ENCODE results near the gene TTR. TPM values are rescaled to one million over a fixed set of nuclear protein-coding genes. Genes with fewer than 3 reads are reported as not detected.

TTR gene
- total and polyA plus RNA-seq, 4 donors: 295 to 4,751 (median 926) TPM

DNA sequence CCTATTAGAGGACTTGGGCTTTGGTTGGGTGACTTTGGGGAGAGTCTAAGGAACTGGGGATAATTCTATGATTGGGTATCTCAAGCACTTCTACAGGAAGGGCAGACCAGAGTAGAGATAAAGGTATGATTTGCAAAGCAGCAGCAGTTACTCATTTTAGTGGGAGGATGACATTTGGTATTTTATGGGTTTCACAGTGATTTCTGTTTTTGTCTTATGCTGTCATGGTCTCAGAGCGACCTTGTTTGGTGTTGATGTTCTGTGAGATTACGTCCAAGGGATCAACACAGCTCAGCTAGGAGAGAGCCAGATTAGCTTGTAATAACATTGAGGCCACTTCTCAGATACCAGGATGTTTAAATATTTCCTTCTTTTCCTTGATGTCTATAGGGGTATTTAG, 18.2 kb downstream of the TTR start:
- no peak for DNase-seq (ENCODE audit: low spot score)
- no peak overlapping the region for H3K27ac ChIP-seq (ENCODE audit: low read depth in 1 of 2, low read length in 2 of 2)
- H3K9ac ChIP-seq (ENCODE audit: low read depth in 1 of 2, low read length in 2 of 2): no peak overlapping the region

DNA sequence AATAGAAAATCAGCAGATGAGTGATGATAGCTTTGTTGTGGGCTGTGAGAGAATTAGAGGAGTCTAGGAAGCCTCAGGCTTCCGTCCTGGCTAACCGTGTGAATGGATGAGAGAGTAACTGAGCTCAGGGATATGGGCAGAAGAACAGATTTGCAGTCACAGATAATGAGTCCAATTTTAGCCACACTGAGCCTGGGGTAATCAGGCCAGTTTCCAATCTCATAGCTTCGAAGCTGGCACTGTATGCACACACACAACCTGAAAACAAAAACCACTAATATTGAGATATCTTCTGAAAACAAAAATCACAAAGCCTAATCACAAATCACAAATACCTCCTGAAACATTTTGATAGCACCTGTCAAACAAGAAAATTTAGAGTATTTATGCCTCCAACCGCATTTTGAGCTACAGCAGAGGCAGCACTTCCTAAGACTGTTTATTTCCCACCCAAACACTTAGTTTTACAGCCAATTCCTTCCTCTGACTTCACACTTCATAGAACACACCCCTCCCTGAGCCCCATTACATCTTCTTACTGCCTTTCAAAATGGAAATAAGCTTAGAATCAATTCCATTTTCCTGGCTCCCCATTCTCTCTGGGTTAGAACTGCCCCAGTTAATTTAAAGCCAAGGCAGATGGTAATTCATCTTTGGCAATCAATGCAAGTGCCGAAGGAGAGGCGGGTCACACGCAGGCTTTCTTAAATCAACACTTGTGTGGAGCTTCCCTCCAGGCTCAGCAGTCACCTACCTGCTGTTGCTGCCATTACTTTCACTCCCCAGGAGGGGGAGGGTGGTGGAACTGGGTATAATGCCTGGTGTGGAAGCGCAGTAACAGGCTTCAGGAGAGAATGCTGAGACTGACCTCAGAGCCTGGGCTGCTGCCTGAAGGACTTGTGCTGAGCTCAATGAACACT, 18.9 kb downstream of the TTR start:
- Histone ChIP-seq H3K36me3 (ENCODE audit: control insufficient read depth in 4 of 4, insufficient read depth in 3 of 4, low read depth in 1 of 4, low read length in 3 of 4) (no peaks in the 10 kb centered on the region), H3K4me3 (ENCODE audit: low read depth in 1 of 3, low read length in 3 of 3) (no peak overlapping the region), H3K9ac (ENCODE audit: low read depth in 1 of 2, low read length in 2 of 2) (no peak overlapping the region), H3K4me1 (ENCODE audit: control insufficient read depth in 4 of 4, insufficient read depth in 4 of 4, low read length in 3 of 4) (peaks cover 0 to 10% (median 6%) of the 10 kb centered on the region in 4 donors), H3K27ac (ENCODE audit: low read depth in 1 of 2, low read length in 2 of 2) (no peak overlapping the region), H3K9me3 (ENCODE audit: control insufficient read depth in 4 of 4, low read length in 3 of 4) (no peaks in the 10 kb centered on the region), H3K27me3 (ENCODE audit: control insufficient read depth in 4 of 4, insufficient read depth in 4 of 4, low read length in 3 of 4) (no peaks in the 10 kb centered on the region)
- peak in 1 of 2 donors; percentile 54 for TF ChIP-seq RAD21 (IDR thresholded peaks at IDR 0.05)
- TF ChIP-seq, protein P1, sequence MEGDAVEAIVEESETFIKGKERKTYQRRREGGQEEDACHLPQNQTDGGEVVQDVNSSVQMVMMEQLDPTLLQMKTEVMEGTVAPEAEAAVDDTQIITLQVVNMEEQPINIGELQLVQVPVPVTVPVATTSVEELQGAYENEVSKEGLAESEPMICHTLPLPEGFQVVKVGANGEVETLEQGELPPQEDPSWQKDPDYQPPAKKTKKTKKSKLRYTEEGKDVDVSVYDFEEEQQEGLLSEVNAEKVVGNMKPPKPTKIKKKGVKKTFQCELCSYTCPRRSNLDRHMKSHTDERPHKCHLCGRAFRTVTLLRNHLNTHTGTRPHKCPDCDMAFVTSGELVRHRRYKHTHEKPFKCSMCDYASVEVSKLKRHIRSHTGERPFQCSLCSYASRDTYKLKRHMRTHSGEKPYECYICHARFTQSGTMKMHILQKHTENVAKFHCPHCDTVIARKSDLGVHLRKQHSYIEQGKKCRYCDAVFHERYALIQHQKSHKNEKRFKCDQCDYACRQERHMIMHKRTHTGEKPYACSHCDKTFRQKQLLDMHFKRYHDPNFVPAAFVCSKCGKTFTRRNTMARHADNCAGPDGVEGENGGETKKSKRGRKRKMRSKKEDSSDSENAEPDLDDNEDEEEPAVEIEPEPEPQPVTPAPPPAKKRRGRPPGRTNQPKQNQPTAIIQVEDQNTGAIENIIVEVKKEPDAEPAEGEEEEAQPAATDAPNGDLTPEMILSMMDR (IDR thresholded peaks at IDR 0.05; ENCODE audit: low read depth, low read length, missing input control): peak; percentile 6
- TF ChIP-seq NR2F2 (IDR thresholded peaks at IDR 0.05): no peak
- 70% methylated on average over 8 of the region's 8 CpGs for WGBS
- DNase-seq (ENCODE audit: low spot score): no peak

More for the DNA sequence above, 18.2 kb downstream of the TTR start:
- Histone ChIP-seq H3K4me1 (ENCODE audit: control insufficient read depth in 4 of 4, insufficient read depth in 4 of 4, low read length in 3 of 4) (peaks cover 0 to 10% (median 6%) of the 10 kb centered on the region in 4 donors), H3K4me3 (ENCODE audit: low read depth in 1 of 3, low read length in 3 of 3) (no peak overlapping the region), H3K36me3 (ENCODE audit: control insufficient read depth in 4 of 4, insufficient read depth in 3 of 4, low read depth in 1 of 4, low read length in 3 of 4) (no peaks in the 10 kb centered on the region), H3K27me3 (ENCODE audit: control insufficient read depth in 4 of 4, insufficient read depth in 4 of 4, low read length in 3 of 4) (no peaks in the 10 kb centered on the region), H3K9me3 (ENCODE audit: control insufficient read depth in 4 of 4, low read length in 3 of 4) (no peaks in the 10 kb centered on the region)
- WGBS: 93% methylated on average over 2 of the region's 2 CpGs
- TF ChIP-seq FOXA1 (IDR thresholded peaks at IDR 0.05): no peak
- TF ChIP-seq, protein P1 (IDR thresholded peaks at IDR 0.05; ENCODE audit: low read depth, low read length, missing input control): no peak
- no peak for TF ChIP-seq JUND (IDR thresholded peaks at IDR 0.05)
- no peak for TF ChIP-seq TAF1 (conservative IDR thresholded peaks at IDR 0.05)
- no peak for TF ChIP-seq SP1 (IDR thresholded peaks at IDR 0.05)
- TF ChIP-seq RAD21 (IDR thresholded peaks at IDR 0.05): no peak
- no peak for TF ChIP-seq RXRA (IDR thresholded peaks at IDR 0.05)
- no peak for TF ChIP-seq GABPA (IDR thresholded peaks at IDR 0.05 in 1 of 2, conservative IDR thresholded peaks at IDR 0.05 in 1 of 2)
- TF ChIP-seq HNF4A (conservative IDR thresholded peaks at IDR 0.05): no peak

DNA sequence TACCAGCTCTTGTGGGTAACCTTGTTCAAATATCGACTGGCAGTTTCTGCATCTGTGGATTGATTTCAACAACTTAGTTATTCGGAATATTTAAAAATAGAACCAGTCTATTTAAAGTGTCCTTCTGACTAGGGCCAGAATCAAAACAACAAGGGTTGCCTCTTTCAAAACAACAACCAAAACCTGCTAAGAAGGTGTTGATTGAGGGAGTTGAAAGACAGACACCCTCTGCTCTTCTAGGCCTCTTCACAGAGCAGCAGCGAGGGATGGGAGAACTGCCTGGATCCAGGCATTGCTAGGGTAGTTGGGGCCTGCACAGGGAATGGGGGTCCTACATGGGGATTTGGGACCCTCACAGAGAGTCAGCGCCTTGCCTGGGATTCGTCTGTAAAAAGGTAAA, 19.8 kb downstream of the TTR start:
- H3K4me3 ChIP-seq (ENCODE audit: low read depth in 1 of 3, low read length in 3 of 3): no peak overlapping the region
- H3K36me3 ChIP-seq (ENCODE audit: control insufficient read depth in 4 of 4, insufficient read depth in 3 of 4, low read depth in 1 of 4, low read length in 3 of 4): no peaks in the 10 kb centered on the region
- no peaks in the 10 kb centered on the region for H3K9me3 ChIP-seq (ENCODE audit: control insufficient read depth in 4 of 4, low read length in 3 of 4)
- no peak for DNase-seq (ENCODE audit: low spot score)
- 91% methylated on average over 5 of the region's 5 CpGs for WGBS
- H3K4me1 ChIP-seq (ENCODE audit: control insufficient read depth in 4 of 4, insufficient read depth in 4 of 4, low read length in 3 of 4): peaks cover 0 to 6% (median 3%) of the 10 kb centered on the region in 4 donors
- no peaks in the 10 kb centered on the region for H3K27me3 ChIP-seq (ENCODE audit: control insufficient read depth in 4 of 4, insufficient read depth in 4 of 4, low read length in 3 of 4)
- H3K27ac ChIP-seq (ENCODE audit: low read depth in 1 of 2, low read length in 2 of 2): no peak overlapping the region
- H3K9ac ChIP-seq (ENCODE audit: low read depth in 1 of 2, low read length in 2 of 2): no peak overlapping the region
- TF ChIP-seq, protein P2, sequence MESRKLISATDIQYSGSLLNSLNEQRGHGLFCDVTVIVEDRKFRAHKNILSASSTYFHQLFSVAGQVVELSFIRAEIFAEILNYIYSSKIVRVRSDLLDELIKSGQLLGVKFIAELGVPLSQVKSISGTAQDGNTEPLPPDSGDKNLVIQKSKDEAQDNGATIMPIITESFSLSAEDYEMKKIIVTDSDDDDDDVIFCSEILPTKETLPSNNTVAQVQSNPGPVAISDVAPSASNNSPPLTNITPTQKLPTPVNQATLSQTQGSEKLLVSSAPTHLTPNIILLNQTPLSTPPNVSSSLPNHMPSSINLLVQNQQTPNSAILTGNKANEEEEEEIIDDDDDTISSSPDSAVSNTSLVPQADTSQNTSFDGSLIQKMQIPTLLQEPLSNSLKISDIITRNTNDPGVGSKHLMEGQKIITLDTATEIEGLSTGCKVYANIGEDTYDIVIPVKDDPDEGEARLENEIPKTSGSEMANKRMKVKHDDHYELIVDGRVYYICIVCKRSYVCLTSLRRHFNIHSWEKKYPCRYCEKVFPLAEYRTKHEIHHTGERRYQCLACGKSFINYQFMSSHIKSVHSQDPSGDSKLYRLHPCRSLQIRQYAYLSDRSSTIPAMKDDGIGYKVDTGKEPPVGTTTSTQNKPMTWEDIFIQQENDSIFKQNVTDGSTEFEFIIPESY (IDR thresholded peaks at IDR 0.05): no peak
- TF ChIP-seq FOXA2 (IDR thresholded peaks at IDR 0.05): no peak
- no peak for TF ChIP-seq HNF4A (conservative IDR thresholded peaks at IDR 0.05)
- no peak for TF ChIP-seq GABPA (IDR thresholded peaks at IDR 0.05 in 1 of 2, conservative IDR thresholded peaks at IDR 0.05 in 1 of 2)
- no peak for TF ChIP-seq NR2F2 (IDR thresholded peaks at IDR 0.05)
- TF ChIP-seq SP1 (IDR thresholded peaks at IDR 0.05): no peak
- TF ChIP-seq, protein P3, sequence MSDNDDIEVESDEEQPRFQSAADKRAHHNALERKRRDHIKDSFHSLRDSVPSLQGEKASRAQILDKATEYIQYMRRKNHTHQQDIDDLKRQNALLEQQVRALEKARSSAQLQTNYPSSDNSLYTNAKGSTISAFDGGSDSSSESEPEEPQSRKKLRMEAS (IDR thresholded peaks at IDR 0.05): no peak
- TF ChIP-seq HNF4G (IDR thresholded peaks at IDR 0.05): no peak
- TF ChIP-seq, protein P4, sequence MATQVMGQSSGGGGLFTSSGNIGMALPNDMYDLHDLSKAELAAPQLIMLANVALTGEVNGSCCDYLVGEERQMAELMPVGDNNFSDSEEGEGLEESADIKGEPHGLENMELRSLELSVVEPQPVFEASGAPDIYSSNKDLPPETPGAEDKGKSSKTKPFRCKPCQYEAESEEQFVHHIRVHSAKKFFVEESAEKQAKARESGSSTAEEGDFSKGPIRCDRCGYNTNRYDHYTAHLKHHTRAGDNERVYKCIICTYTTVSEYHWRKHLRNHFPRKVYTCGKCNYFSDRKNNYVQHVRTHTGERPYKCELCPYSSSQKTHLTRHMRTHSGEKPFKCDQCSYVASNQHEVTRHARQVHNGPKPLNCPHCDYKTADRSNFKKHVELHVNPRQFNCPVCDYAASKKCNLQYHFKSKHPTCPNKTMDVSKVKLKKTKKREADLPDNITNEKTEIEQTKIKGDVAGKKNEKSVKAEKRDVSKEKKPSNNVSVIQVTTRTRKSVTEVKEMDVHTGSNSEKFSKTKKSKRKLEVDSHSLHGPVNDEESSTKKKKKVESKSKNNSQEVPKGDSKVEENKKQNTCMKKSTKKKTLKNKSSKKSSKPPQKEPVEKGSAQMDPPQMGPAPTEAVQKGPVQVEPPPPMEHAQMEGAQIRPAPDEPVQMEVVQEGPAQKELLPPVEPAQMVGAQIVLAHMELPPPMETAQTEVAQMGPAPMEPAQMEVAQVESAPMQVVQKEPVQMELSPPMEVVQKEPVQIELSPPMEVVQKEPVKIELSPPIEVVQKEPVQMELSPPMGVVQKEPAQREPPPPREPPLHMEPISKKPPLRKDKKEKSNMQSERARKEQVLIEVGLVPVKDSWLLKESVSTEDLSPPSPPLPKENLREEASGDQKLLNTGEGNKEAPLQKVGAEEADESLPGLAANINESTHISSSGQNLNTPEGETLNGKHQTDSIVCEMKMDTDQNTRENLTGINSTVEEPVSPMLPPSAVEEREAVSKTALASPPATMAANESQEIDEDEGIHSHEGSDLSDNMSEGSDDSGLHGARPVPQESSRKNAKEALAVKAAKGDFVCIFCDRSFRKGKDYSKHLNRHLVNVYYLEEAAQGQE (IDR thresholded peaks at IDR 0.05): no peak
